ENCODE measurements around the gene CLCNKA. TPM values are rescaled to one million over a fixed set of nuclear protein-coding genes. Genes with fewer than 3 reads are reported as not detected.

Gene CLCNKA
- total and polyA plus RNA-seq, 3 donors from 2014 or later = 6.5 to 9.9 (median 6.9) TPM

GRCh38 chr1:16006010-16006409 lies 15.8 kb upstream of the CLCNKA start:
- TF ChIP-seq, protein P1, sequence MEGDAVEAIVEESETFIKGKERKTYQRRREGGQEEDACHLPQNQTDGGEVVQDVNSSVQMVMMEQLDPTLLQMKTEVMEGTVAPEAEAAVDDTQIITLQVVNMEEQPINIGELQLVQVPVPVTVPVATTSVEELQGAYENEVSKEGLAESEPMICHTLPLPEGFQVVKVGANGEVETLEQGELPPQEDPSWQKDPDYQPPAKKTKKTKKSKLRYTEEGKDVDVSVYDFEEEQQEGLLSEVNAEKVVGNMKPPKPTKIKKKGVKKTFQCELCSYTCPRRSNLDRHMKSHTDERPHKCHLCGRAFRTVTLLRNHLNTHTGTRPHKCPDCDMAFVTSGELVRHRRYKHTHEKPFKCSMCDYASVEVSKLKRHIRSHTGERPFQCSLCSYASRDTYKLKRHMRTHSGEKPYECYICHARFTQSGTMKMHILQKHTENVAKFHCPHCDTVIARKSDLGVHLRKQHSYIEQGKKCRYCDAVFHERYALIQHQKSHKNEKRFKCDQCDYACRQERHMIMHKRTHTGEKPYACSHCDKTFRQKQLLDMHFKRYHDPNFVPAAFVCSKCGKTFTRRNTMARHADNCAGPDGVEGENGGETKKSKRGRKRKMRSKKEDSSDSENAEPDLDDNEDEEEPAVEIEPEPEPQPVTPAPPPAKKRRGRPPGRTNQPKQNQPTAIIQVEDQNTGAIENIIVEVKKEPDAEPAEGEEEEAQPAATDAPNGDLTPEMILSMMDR (IDR thresholded peaks at IDR 0.05) = no peak
- TF ChIP-seq POLR2A (IDR thresholded peaks at IDR 0.05) = no peak
- intact Hi-C loops (cut with DNase I; ENCODE audit: low total_unique reads) = no loop called here
- no peak for DNase-seq
- 85 to 89% methylated on average over 7 to 10 of the region's 11 CpGs for WGBS, 2 donors
- Histone ChIP-seq H3K4me1 (no peaks in the 10 kb centered on the region), H3K27me3 (no peaks in the 10 kb centered on the region), H3K27ac (no peak overlapping the region), H3K4me3 (no peak overlapping the region), H3K36me3 (ENCODE audit: low read depth, missing control alignments) (no peaks in the 10 kb centered on the region), H3K9me3 (no peaks in the 10 kb centered on the region)

DNA sequence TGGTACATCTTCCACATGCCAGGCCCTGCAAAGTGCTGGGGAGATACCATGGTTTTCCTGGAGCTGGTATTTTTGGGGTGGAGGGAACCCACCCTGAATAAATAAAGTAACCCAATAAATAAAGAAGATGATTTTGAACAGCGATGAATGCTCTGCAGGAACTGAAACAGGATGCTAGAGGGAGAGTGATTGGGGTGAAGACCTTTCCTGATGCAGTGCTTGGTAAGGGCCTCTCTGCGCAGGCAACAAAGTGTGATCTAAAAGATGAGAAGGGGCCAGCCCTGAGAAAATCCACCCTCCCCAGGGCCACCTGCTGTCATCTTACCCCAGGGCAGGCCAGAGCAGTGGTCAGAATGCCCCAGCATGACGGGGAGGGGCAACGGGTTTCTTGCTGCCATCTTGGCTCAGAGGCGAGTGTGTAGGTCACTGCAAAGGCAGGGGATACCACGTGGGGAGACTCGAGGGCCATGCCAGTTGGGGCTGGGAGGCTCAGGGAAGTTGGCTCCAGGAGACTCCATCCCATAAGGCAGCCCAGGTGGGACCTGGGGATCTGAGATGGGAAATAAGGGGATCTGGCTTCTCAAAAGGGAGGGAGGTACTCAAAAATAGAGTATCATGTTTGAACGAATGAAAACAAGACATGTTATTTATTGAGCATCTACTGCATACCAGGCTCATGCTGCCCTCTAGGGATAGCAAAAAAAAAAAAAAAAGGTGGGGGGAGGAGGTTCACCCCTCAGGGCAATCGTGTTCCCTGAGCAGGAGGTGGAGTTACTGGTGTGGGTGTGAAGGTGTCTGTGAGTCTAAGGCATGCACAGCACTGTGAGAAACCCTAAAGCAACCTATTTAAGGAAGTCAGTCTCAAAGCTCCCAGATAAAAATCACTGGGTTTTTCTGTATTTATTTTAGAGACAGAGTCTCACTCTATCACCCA lies 15.0 kb upstream of the CLCNKA start:
- DNase-seq = no peak
- intact Hi-C loops (cut with DNase I; ENCODE audit: low total_unique reads) = no loop called here
- Histone ChIP-seq H3K36me3 (ENCODE audit: low read depth, missing control alignments) (no peaks in the 10 kb centered on the region), H3K27me3 (no peaks in the 10 kb centered on the region), H3K4me1 (no peaks in the 10 kb centered on the region), H3K4me3 (no peak overlapping the region), H3K9me3 (no peaks in the 10 kb centered on the region), H3K27ac (no peak overlapping the region)
- 58 to 77% methylated on average over 6 to 9 of the region's 9 CpGs for WGBS, 2 donors
- no peak for TF ChIP-seq POLR2A (IDR thresholded peaks at IDR 0.05)
- TF ChIP-seq, protein P1 (IDR thresholded peaks at IDR 0.05) = no peak

- no peak overlapping the region for H3K4me3 ChIP-seq
- H3K36me3 ChIP-seq (ENCODE audit: low read depth, missing control alignments) = no peaks in the 10 kb centered on the region
- WGBS, 2 donors = 83 to 91% methylated on average over 6 of the region's 6 CpGs
- TF ChIP-seq, protein P1 (IDR thresholded peaks at IDR 0.05) = no peak
- no peak for TF ChIP-seq POLR2A (IDR thresholded peaks at IDR 0.05)
- H3K27ac ChIP-seq = no peak overlapping the region
- intact Hi-C loops (cut with DNase I; ENCODE audit: low total_unique reads) = no loop called here
- no peaks in the 10 kb centered on the region for H3K27me3 ChIP-seq
- H3K4me1 ChIP-seq = peaks cover 8% of the 10 kb centered on the region
- H3K9me3 ChIP-seq = no peaks in the 10 kb centered on the region
- DNase-seq = no peak
These were observed 14.0 kb upstream of the CLCNKA start for GRCh38 chr1:16007671-16008341.

DNA sequence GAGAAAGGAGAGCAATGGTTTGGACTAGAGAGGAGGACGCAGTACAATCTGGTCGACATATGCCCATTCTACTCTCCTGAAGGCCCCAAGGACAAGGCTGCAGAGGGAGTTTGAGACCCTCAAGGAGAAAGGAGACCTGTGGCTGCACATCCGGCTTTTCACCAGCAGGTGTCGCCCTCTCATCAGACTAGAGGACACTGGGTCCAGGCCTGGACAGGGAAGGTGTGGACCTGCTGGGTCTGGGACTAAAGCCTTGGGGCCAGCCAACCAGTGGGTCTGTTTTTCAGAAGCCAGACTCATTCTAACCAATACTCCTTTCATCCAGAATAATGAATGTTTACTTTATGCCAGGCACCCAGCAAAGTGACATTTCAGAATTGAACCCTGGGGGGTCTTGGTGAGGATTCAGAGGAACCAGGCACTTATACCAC lies 12.8 kb upstream of the CLCNKA start:
- H3K4me3 ChIP-seq = no peak overlapping the region
- no peaks in the 10 kb centered on the region for H3K36me3 ChIP-seq (ENCODE audit: low read depth, missing control alignments)
- H3K4me1 ChIP-seq = peaks cover 20% of the 10 kb centered on the region
- WGBS, 2 donors = 13 to 24% methylated on average over 3 to 4 of the region's 4 CpGs
- H3K27me3 ChIP-seq = no peaks in the 10 kb centered on the region
- no peak overlapping the region for H3K27ac ChIP-seq
- H3K9me3 ChIP-seq = no peaks in the 10 kb centered on the region
- intact Hi-C loops (cut with DNase I; ENCODE audit: low total_unique reads) = no loop called here
- TF ChIP-seq, protein P1 (IDR thresholded peaks at IDR 0.05) = peak; percentile 94 to 97 (median 96)
- no peak for TF ChIP-seq POLR2A (IDR thresholded peaks at IDR 0.05)
- DNase-seq = peak; percentile 91

Data from testis (tissue), 3 donors.